ENCODE data around the gene TBC1D9B.
"Not testable (repeated sequence)": the region's sequence is repeated elsewhere in the genome, so short reads cannot be mapped to it uniquely, and the experiment has no call there.

TBC1D9B gene

GRCh38 chr5:179840321-179840720 lies 67.4 kb downstream of the TBC1D9B start:
- no peak for TF ChIP-seq CTCF (IDR thresholded peaks at IDR 0.05; ENCODE audit: borderline replicate concordance, insufficient read depth, low read depth, low read length)
- H3K4me3 ChIP-seq (ENCODE audit: low read depth, low read length), result no peak overlapping the region

GRCh38 chr5:179839328-179840256 lies 68.1 kb downstream of the TBC1D9B start:
- H3K4me3 ChIP-seq (ENCODE audit: low read depth, low read length), result no peak overlapping the region
- no peak for TF ChIP-seq CTCF (IDR thresholded peaks at IDR 0.05; ENCODE audit: borderline replicate concordance, insufficient read depth, low read depth, low read length)

- no peak for TF ChIP-seq CTCF (IDR thresholded peaks at IDR 0.05; ENCODE audit: borderline replicate concordance, insufficient read depth, low read depth, low read length)
- no peak overlapping the region for H3K4me3 ChIP-seq (ENCODE audit: low read depth, low read length)
These were observed 70.4 kb downstream of the TBC1D9B start for GRCh38 chr5:179837076-179838011.

- no peak overlapping the region for H3K4me3 ChIP-seq (ENCODE audit: low read depth, low read length)
- no peak for TF ChIP-seq CTCF (IDR thresholded peaks at IDR 0.05; ENCODE audit: borderline replicate concordance, insufficient read depth, low read depth, low read length)
These were observed 71.3 kb downstream of the TBC1D9B start for GRCh38 chr5:179836225-179837019.

GRCh38 chr5:179834871-179835270 lies 72.8 kb downstream of the TBC1D9B start:
- not testable (repeated sequence) for H3K4me3 ChIP-seq (ENCODE audit: low read depth, low read length)

- no peak for TF ChIP-seq CTCF (IDR thresholded peaks at IDR 0.05; ENCODE audit: borderline replicate concordance, insufficient read depth, low read depth, low read length)
- H3K4me3 ChIP-seq (ENCODE audit: low read depth, low read length), result no peak overlapping the region
These were observed 73.6 kb downstream of the TBC1D9B start for GRCh38 chr5:179834120-179834519.

- H3K4me3 ChIP-seq (ENCODE audit: low read depth, low read length), result no peak overlapping the region
- TF ChIP-seq CTCF (IDR thresholded peaks at IDR 0.05; ENCODE audit: borderline replicate concordance, insufficient read depth, low read depth, low read length), result no peak
These were observed 74.0 kb downstream of the TBC1D9B start for GRCh38 chr5:179833709-179834070.
